Colonic mucosa (tissue), 4 donors: Measurements from ENCODE around the gene PDE1C. TPM values are rescaled to one million over a fixed set of nuclear protein-coding genes. Genes with fewer than 3 reads are reported as not detected.

Experiments
- DNase-seq: peaks from one replicate; pipeline ENCODE4 v3.0.0-alpha.2; 2020
- H3K27ac ChIP-seq: fragments of 200-600 bp; one replicate; pipeline ENCODE4 v1.8.0; 2021
- H3K27me3 ChIP-seq: fragments of 200-600 bp; one replicate; pipeline ENCODE4 v1.8.0; 2021
- H3K36me3 ChIP-seq: fragments of 200-600 bp; one replicate; pipeline ENCODE4 v1.8.0; 2021
- H3K4me1 ChIP-seq: fragments of 200-600 bp; one replicate; pipeline ENCODE4 v1.8.0; 2021; ENCODE audit warnings: mild to moderate bottlenecking
- H3K4me3 ChIP-seq: fragments of 200-600 bp; one replicate; pipeline ENCODE4 v1.8.0; 2021
- H3K9ac ChIP-seq, 2 donors: one replicate each; pipeline ENCODE4 v1.7.0; 2013; ENCODE audit warnings: control low read depth in 2 of 2, low read depth in 2 of 2, low read length in 2 of 2
- H3K9me3 ChIP-seq: fragments of 200-600 bp; one replicate; pipeline ENCODE4 v1.8.0; 2021
- intact Hi-C: fragments of 100-400 bp; cut with DNase I; formaldehyde crosslinking; loops from one replicate; pipeline ENCODE4 v1.14.1; 2022
- total RNA-seq, 2 donors: library from RNA; stranded (reverse); fragmentation: NEBNext Ultra II Directional in 1 of 2; extraction: Animal tissue kit (Norgen Biotek cat#: 25700) in 1 of 2; gene quantifications; one replicate each; pipeline ENCODE4 v1.2.1, GENCODE V29; 2021
- TF ChIP-seq, protein P1 (sequence below): fragments of 200-600 bp; IDR thresholded peaks from one replicate; pipeline ENCODE4 v1.8.0; 2022; ENCODE audit warnings: antibody characterized with exemption, mild to moderate bottlenecking
- donor health status: healthy.
- donor health status: DM: no; HTN: no; CAD: no.
- donor health status: DM: no; HTN: no; CAD: no.

PDE1C gene
- total RNA-seq, 2 donors from 2014 or later: 1.2 to 2.7 TPM

DNA sequence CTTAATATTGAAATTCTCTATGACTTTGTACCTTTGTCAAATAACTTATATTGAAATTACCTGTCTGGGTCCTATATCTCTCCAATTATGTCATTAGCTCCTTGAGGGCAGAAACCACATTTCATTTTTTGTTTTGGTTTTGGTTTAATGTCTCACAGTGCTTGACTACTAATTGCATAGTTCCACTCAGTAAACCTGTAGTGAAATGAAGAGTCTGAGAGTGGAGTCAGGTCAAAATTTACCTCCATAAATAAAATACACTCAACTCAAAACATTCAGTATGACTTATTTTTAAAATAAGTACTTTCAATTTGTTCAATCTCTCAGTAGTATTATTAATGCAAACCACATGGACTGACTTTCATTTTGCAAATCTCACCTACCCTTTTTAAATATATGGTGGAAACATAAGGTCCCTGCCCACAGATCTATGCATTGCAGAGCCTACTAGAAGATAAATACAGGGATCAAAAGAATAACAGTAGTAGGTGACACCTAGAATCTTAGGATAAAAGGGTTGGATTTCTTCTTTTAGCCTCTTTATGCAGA is 32.5 kb downstream of the PDE1C start:
- Histone ChIP-seq H3K9ac (no peak overlapping the region), H3K27ac (no peak overlapping the region), H3K36me3 (no peaks in the 10 kb centered on the region), H3K4me1 (no peaks in the 10 kb centered on the region), H3K4me3 (no peak overlapping the region), H3K27me3 (no peaks in the 10 kb centered on the region), H3K9me3 (no peaks in the 10 kb centered on the region)
- DNase-seq: no peak
- intact Hi-C loops: no loop called here
- TF ChIP-seq, protein P1, sequence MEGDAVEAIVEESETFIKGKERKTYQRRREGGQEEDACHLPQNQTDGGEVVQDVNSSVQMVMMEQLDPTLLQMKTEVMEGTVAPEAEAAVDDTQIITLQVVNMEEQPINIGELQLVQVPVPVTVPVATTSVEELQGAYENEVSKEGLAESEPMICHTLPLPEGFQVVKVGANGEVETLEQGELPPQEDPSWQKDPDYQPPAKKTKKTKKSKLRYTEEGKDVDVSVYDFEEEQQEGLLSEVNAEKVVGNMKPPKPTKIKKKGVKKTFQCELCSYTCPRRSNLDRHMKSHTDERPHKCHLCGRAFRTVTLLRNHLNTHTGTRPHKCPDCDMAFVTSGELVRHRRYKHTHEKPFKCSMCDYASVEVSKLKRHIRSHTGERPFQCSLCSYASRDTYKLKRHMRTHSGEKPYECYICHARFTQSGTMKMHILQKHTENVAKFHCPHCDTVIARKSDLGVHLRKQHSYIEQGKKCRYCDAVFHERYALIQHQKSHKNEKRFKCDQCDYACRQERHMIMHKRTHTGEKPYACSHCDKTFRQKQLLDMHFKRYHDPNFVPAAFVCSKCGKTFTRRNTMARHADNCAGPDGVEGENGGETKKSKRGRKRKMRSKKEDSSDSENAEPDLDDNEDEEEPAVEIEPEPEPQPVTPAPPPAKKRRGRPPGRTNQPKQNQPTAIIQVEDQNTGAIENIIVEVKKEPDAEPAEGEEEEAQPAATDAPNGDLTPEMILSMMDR: no peak

DNA sequence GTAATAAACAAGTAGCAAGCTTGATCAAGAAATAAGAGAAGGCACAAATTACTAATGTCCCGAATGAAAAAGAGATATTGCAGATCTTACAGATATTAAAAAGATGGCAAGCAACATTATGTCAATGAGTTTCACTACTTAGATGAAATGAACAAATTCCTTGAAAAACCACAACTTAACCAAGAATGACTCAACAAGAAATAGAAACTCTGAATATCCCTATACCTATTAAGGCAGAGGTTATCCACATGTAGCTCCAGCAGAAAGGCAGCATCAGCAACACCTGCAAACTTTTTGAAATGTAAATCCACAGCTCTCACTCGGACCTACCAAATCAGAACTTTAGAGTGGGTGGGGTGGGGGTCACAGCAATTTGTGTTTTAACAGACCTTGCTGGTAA is 33.6 kb downstream of the PDE1C start:
- intact Hi-C loops: no loop called here
- Histone ChIP-seq H3K27me3 (no peaks in the 10 kb centered on the region), H3K27ac (no peak overlapping the region), H3K4me3 (no peak overlapping the region), H3K36me3 (no peaks in the 10 kb centered on the region), H3K9me3 (no peaks in the 10 kb centered on the region), H3K4me1 (no peaks in the 10 kb centered on the region), H3K9ac (no peak overlapping the region)
- DNase-seq: no peak
- TF ChIP-seq, protein P1: no peak

DNA sequence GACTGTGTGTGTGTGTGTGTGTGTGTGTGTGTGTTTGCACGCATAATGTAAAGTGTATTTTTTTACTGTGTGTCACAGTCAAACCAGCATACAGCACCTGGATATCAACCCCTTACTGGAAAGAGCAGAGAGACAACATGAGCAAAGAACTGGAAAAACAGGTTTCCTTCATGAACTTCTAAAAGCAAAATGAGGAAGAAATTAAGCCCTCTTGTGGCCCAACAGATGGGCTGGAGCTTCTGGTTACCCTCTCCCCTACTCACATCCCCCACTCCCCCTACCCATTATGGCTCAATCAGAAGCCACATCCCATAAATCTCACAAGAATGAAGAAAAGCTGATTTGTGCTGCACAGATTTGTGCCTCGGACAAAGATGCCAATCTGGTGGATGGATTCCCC is 36.2 kb downstream of the PDE1C start:
- intact Hi-C loops: no loop called here
- TF ChIP-seq, protein P1: no peak
- Histone ChIP-seq H3K4me1 (no peaks in the 10 kb centered on the region), H3K4me3 (no peak overlapping the region), H3K27me3 (no peaks in the 10 kb centered on the region), H3K36me3 (no peaks in the 10 kb centered on the region), H3K27ac (no peak overlapping the region), H3K9ac (no peak overlapping the region), H3K9me3 (no peaks in the 10 kb centered on the region)
- DNase-seq: no peak

DNA sequence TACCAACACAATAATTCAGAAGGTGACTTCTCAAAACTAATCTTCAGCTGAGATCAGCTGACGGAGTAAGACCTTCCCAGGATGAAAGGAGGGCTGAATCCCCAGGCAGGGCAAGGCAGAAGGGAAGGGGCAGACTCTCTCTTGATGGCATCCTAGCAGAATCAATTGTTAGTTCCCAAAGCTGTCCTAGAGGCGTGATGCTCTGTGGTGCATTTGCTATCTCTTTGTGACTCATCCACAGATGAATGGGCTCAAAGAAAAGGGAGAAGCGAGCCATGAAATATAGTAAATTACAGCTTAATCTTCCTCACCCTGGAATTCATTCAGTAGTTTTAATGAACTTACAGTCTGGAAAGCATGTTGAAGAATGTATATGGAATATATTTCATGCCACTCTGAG is 37.2 kb downstream of the PDE1C start:
- Histone ChIP-seq H3K4me1 (no peaks in the 10 kb centered on the region), H3K9me3 (no peaks in the 10 kb centered on the region), H3K27me3 (no peaks in the 10 kb centered on the region), H3K9ac (no peak overlapping the region), H3K36me3 (no peaks in the 10 kb centered on the region), H3K27ac (no peak overlapping the region), H3K4me3 (no peak overlapping the region)
- no peak for DNase-seq
- intact Hi-C loops: no loop called here
- TF ChIP-seq, protein P1: no peak

DNA sequence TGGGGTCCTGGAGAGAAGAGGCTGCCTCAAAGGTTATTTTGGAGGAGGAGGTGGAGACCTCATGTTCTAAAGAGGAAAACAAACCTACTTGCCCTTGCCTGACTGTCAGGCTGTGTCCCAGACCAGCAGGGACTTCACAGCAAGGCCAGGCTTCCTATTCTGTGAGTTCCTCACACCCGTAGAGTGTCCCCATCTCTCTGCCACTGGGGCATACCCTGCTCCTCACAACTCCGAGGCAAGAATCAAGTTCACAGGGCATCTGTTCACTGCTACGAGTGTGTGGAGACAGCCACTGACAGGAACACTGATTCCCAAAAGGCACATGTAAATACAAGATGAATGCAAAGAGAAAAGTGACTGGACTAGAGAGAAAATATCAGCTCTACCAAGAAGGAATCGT is 38.0 kb downstream of the PDE1C start:
- TF ChIP-seq, protein P1: no peak
- intact Hi-C loops: no loop called here
- Histone ChIP-seq H3K36me3 (no peaks in the 10 kb centered on the region), H3K27me3 (no peaks in the 10 kb centered on the region), H3K9ac (no peak overlapping the region), H3K4me3 (no peak overlapping the region), H3K4me1 (no peaks in the 10 kb centered on the region), H3K9me3 (no peaks in the 10 kb centered on the region), H3K27ac (no peak overlapping the region)
- no peak for DNase-seq
